Fibroblast of villous mesenchyme (primary cell): ENCODE measurements around the gene SHISA9. TPM values are rescaled to one million over a fixed set of nuclear protein-coding genes. Genes with fewer than 3 reads are reported as not detected.

Source experiments
- DNase-seq: peaks from one replicate; pipeline ENCODE4 v3.0.0-alpha.2; 2010; ENCODE audit warnings: low read depth
- H3K4me3 ChIP-seq: 2 replicates; pipeline ENCODE4 v1.5.1; 2011; ENCODE audit warnings: low read depth, mild to moderate bottlenecking, low read length
- total RNA-seq: library from RNA; depleted of rRNA; stranded (reverse); fragments of >200 nt; gene quantifications from 2 replicates; pipeline ENCODE4 v1.2.3, GENCODE V29; 2012
- TF ChIP-seq, protein P1 (sequence below): IDR thresholded peaks from 2 replicates; pipeline ENCODE4 v1.5.1; 2012; ENCODE audit warnings: low read depth, mild to moderate bottlenecking, low read length; ENCODE audit not compliant: insufficient read depth

SHISA9 gene
- total RNA-seq, 1 donor: not detected

DNA sequence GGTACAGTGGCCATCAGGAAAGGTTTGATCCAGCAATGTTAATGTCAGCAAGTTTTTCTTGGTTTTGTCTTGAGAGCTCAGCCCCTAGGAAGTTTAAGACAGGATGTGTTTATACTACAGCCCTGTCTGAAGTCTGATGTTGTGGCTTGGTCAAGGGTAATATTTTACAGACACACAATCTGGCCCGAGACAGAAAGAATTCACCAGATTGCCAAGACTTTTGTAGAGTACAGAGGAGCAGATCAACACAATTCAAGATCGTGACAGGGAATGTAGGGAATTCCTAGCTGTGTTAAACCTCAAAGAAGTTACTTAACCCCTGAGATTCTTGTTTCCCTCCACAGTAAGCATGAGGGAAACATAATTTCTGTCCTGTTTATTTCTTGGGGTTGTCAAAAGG is 63.1 kb downstream of the SHISA9 start:
- H3K4me3 ChIP-seq: no peak overlapping the region
- TF ChIP-seq, protein P1, sequence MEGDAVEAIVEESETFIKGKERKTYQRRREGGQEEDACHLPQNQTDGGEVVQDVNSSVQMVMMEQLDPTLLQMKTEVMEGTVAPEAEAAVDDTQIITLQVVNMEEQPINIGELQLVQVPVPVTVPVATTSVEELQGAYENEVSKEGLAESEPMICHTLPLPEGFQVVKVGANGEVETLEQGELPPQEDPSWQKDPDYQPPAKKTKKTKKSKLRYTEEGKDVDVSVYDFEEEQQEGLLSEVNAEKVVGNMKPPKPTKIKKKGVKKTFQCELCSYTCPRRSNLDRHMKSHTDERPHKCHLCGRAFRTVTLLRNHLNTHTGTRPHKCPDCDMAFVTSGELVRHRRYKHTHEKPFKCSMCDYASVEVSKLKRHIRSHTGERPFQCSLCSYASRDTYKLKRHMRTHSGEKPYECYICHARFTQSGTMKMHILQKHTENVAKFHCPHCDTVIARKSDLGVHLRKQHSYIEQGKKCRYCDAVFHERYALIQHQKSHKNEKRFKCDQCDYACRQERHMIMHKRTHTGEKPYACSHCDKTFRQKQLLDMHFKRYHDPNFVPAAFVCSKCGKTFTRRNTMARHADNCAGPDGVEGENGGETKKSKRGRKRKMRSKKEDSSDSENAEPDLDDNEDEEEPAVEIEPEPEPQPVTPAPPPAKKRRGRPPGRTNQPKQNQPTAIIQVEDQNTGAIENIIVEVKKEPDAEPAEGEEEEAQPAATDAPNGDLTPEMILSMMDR: no peak
- no peak for DNase-seq

DNA sequence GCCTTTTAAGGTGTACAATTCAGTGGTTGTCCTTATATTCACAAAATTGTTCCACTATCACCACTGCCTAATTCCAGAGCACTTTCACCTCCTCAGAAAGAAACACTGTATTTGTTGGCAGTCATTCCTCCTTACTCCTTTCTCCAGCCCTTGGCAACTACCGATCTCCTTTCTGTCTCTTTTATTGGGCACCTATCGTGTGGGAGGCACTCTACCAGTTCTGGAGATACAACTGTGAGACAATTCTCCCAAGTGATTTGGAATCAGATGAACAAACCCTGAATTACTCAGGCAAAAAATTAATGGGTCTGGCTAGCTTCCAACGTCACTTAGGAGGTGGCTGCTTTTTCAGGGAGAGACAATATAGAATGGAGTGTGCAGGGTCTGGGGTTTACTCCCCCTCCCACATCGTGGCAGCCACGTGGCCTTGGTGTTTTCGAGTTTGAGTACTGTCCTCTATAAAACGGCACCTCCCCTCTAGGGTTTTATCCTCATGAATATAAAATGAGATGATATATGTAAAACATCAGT is 63.9 kb downstream of the SHISA9 start:
- no peak for DNase-seq
- TF ChIP-seq, protein P1: no peak
- H3K4me3 ChIP-seq: no peak overlapping the region

DNA sequence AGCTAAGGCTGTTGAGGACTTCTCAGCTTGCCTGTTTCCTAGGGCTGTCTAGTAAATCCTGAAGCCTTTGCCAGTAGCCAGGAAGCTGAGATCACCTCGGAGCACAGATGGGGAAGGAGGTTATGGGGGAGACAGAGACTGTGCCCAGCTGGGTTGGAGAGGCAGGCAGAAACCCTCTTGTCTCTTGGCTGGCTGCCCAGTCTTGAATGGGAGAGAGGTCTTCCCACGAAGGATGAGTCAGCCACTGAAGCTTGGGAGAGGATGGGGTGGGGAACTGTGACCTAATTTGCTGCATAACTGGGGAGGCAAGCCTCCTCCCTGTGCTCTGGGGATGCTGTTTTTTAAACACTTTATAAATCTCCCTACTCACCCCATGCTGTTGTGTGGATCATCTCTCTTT is 69.8 kb downstream of the SHISA9 start:
- TF ChIP-seq, protein P1: no peak
- DNase-seq: peak; percentile 0
- H3K4me3 ChIP-seq: no peak overlapping the region

DNA sequence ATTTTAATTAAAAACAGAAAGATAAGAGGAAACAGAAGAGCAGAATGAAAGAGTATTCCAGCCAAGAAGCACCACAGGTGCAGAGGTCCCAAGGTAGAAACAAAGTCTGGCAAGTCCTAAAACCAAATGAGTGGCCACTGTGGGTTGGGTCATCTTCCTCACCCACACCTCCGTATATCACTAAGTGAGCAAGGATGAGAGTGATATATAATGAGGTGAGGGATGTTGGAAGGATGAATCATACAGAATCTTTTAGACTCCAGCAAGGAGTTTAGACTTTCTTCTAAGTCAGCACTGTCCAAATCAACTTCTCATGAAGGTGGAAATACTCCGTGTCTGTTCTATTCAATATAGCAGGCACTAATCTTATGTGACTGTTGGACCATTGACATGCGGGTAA is 70.8 kb downstream of the SHISA9 start:
- H3K4me3 ChIP-seq: no peak overlapping the region
- DNase-seq: no peak
- TF ChIP-seq, protein P1: no peak

DNA sequence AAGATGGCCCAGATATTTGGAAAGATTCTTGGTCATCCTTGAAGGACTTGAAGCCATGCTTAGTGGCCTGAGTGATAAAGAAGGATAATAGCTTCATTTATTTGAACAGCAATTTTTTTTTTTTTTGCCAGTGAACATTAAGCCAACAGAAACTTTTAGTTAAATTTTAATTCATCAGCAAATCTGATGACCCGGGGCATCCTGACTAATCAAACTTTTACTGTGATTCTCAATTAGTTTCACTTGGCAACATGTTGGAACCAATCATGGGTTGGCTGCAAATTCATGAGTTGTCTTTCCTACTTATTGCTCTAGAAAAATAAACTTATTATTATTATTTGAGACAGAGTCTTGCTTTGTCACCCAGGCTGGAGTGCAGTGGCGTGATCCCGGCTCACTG is 74.4 kb downstream of the SHISA9 start:
- TF ChIP-seq, protein P1: no peak

DNA sequence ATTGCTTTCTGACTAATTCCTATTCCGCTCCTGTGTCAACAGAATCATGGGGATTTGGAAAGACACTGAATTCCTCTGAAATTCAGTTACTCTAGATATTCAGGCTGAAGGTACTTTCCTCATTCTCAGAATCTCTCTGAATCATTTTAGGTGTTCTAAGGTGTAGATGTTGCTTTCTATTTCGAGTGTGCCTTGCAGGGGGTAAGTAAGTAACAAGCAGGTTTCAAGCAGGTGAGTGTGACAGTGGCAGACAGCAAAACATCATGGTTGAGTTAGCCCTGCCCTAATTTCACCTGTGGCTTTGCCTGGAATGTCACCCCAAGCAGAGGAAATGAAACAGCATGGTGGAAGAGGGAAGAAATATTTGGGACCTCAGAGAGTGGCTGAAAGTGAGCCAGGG is 75.1 kb downstream of the SHISA9 start:
- H3K4me3 ChIP-seq: no peak overlapping the region
- DNase-seq: no peak
- TF ChIP-seq, protein P1: no peak

More for the DNA sequence above, 74.4 kb downstream of the SHISA9 start:
- DNase-seq: no peak
- no peak overlapping the region for H3K4me3 ChIP-seq

DNA sequence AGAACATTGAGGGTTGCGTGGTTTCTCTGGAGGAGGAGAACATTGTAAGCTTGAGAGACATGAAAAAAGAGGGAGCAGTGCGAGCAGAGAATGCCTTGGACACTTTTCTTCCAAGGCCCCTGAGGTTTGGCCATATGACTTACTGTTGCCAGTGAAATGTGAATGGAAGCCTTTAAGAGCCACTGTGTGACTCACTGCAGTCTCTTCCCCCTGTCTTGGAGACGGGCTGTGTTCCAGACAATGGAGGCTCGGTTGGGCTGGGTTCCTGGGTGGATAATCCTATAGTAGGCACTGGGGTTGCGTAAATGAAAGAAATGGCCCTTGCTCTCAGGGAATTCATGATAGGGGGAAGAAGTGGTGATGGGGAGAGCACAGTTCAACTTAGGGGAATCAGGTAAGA is 75.5 kb downstream of the SHISA9 start:
- no peak overlapping the region for H3K4me3 ChIP-seq
- no peak for DNase-seq
- TF ChIP-seq, protein P1: no peak
